Tibial artery (tissue), 4 donors: ENCODE data around the gene C12orf57.

Source experiments
- DNase-seq, 2 donors: peaks; one replicate each; pipeline ENCODE4 v3.0.0-alpha.2; 2019
- H3K27ac ChIP-seq, 2 donors: fragments of 200-600 bp; sonication (generic) in 1 of 2; 1 replicate in 1 of 2; 2 replicates in 1 of 2; pipeline ENCODE4 v1.5.1; 2018 to 2019; ENCODE audit warnings: mild to moderate bottlenecking in 1 of 2
- H3K27me3 ChIP-seq, 2 donors: fragments of 200-600 bp; sonication (generic) in 1 of 2; one replicate each; pipeline versions ENCODE4 v1.5.1 to v1.6.0; 2016 to 2019
- H3K36me3 ChIP-seq, 3 donors: fragments of 200-600 bp; sonication (generic) in 2 of 3; one replicate each; pipeline ENCODE4 v1.5.1; 2016 to 2019; ENCODE audit warnings: mild to moderate bottlenecking in 2 of 3
- H3K4me1 ChIP-seq, 4 donors: fragments of 200-600 bp; sonication (generic) in 2 of 4; 1 replicate in 3 of 4; 2 replicates in 1 of 4; pipeline ENCODE4 v1.5.1; 2016 to 2019
- H3K4me3 ChIP-seq, 2 donors: fragments of 200-600 bp; sonication (generic) in 1 of 2; 1 replicate in 1 of 2; 2 replicates in 1 of 2; pipeline ENCODE4 v1.5.1; 2018 to 2019; ENCODE audit warnings: mild to moderate bottlenecking in 2 of 2
- H3K9me3 ChIP-seq, 3 donors: fragments of 200-600 bp; sonication (generic) in 1 of 3; one replicate each; pipeline ENCODE4 v1.5.1; 2016 to 2019
- intact Hi-C: fragments of 100-400 bp; cut with DNase I; formaldehyde crosslinking; loops from one replicate; pipeline ENCODE4 v1.15.0; 2023; ENCODE audit warnings: low total_unique reads
- TF ChIP-seq, protein P1 (sequence below), 2 experiments: fragments of 200-600 bp in 1 of 2; fragments of 450-650 bp in 1 of 2; IDR thresholded peaks; one replicate each; pipeline ENCODE4 v1.5.1; 2017 to 2019; ENCODE audit warnings: antibody characterized with exemption in 2 of 2, mild to moderate bottlenecking in 1 of 2, moderate library complexity in 1 of 2

C12orf57 gene

GRCh38 chr12:6943389-6943721 lies 467 bp upstream of the C12orf57 start:
- peaks cover 10 to 48% (median 29%) of the 10 kb centered on the region in 3 donors for H3K36me3 ChIP-seq
- peaks cover 0 to 58% (median 43%) of the 10 kb centered on the region in 4 donors for H3K4me1 ChIP-seq
- intact Hi-C loops = loop anchor here (5.0 to 10.0 kb wide), 2 partner anchors 76 to 171 kb away; partner anchors contain the start of gene TPI1

GRCh38 chr12:6944381-6945186 lies 762 bp downstream of the C12orf57 start:
- TF ChIP-seq, protein P1, sequence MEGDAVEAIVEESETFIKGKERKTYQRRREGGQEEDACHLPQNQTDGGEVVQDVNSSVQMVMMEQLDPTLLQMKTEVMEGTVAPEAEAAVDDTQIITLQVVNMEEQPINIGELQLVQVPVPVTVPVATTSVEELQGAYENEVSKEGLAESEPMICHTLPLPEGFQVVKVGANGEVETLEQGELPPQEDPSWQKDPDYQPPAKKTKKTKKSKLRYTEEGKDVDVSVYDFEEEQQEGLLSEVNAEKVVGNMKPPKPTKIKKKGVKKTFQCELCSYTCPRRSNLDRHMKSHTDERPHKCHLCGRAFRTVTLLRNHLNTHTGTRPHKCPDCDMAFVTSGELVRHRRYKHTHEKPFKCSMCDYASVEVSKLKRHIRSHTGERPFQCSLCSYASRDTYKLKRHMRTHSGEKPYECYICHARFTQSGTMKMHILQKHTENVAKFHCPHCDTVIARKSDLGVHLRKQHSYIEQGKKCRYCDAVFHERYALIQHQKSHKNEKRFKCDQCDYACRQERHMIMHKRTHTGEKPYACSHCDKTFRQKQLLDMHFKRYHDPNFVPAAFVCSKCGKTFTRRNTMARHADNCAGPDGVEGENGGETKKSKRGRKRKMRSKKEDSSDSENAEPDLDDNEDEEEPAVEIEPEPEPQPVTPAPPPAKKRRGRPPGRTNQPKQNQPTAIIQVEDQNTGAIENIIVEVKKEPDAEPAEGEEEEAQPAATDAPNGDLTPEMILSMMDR (IDR thresholded peaks at IDR 0.05) = peak; percentile 77 to 96
- intact Hi-C loops = loop anchor here (5.0 to 10.0 kb wide), 2 partner anchors 77 to 170 kb away; partner anchors contain the start of gene TPI1

More at GRCh38 chr12:6943389-6943721, 467 bp upstream of the C12orf57 start:
- peak overlapping the region; percentile 74 for H3K4me3 ChIP-seq
- TF ChIP-seq, protein P1 (IDR thresholded peaks at IDR 0.05) = no peak
- no peaks in the 10 kb centered on the region for H3K27me3 ChIP-seq
- peak overlapping the region; percentile 94 to 98 for H3K27ac ChIP-seq
- DNase-seq = peak; percentile 92 to 93
- no peaks in the 10 kb centered on the region for H3K9me3 ChIP-seq

GRCh38 chr12:6945613-6946012 lies 1.8 kb downstream of the C12orf57 start:
- TF ChIP-seq, protein P1 (IDR thresholded peaks at IDR 0.05) = no peak
- Histone ChIP-seq H3K27me3 (no peaks in the 10 kb centered on the region), H3K9me3 (no peaks in the 10 kb centered on the region), H3K36me3 (peaks cover 10 to 35% (median 26%) of the 10 kb centered on the region in 3 donors), H3K4me1 (peaks cover 0 to 41% (median 31%) of the 10 kb centered on the region in 4 donors), H3K4me3 (no peak overlapping the region), H3K27ac (peak overlapping the region in 1 of 2 donors; percentile 9)
- intact Hi-C loops = loop anchor here (10.0 kb wide), 1 partner anchor 169 kb away; no protein-coding TSS in a partner anchor
- DNase-seq = no peak

More at GRCh38 chr12:6944381-6945186, 762 bp downstream of the C12orf57 start:
- H3K27ac ChIP-seq = peak overlapping the region; percentile 94 to 98
- H3K4me1 ChIP-seq = peaks cover 0 to 46% (median 33%) of the 10 kb centered on the region in 4 donors
- no peaks in the 10 kb centered on the region for H3K27me3 ChIP-seq
- DNase-seq = peak; percentile 95 to 96
- H3K36me3 ChIP-seq = peaks cover 10 to 45% (median 29%) of the 10 kb centered on the region in 3 donors
- peak overlapping the region; percentile 74 for H3K4me3 ChIP-seq
- no peaks in the 10 kb centered on the region for H3K9me3 ChIP-seq

DNA sequence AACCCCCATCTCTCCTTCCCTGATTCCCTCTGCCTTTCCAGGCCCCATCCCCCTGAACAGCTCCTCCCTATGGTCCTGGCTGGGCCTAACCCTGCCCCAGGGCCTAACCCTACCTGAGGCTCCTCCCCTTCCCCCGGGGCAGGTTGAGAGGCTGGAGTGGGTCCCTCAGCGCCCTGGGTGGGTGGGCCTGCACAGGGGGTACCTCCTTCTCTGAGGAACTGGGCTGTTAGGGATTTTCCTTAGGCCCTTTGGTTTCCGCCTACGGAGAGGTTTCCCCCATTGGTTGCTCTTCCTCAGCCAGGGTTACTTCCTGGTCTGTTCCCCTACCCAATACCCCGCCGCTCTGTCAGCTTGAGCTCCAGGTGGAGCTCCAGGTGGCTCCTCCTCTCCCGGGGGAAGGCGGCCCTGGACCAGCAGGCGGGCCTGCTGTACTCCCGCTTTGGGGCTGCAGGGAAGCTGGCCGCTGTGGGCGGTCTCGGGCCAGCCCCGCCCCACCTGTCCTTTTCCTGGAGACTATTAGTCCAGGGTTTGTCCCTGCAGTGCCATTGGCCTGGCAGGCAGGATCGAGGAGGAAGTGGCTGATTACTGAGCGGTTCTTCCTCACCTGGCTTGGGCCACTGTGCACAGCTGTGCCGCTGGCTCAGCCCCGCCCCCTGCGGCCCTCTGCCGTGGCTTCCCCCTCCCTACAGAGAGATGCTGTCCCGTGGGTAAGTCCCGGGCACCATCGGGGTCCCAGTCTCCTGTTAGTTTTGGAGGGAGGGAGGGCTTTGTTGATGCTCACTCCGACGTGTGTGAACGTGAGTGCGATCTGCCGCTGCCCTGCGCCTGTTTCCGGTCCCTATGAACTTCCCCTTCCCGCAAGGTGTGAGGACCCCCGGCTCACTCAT lies 2.5 kb downstream of the C12orf57 start:
- no peak for DNase-seq
- Histone ChIP-seq H3K27ac (peak overlapping the region in 1 of 2 donors; percentile 9), H3K4me3 (peak overlapping the region in 1 of 2 donors; percentile 2), H3K4me1 (peaks cover 0 to 37% (median 30%) of the 10 kb centered on the region in 4 donors), H3K9me3 (no peaks in the 10 kb centered on the region), H3K27me3 (no peaks in the 10 kb centered on the region), H3K36me3 (peaks cover 6 to 29% (median 20%) of the 10 kb centered on the region in 3 donors)
- intact Hi-C loops = loop anchor here (10.0 kb wide), 1 partner anchor 169 kb away; no protein-coding TSS in a partner anchor
- TF ChIP-seq, protein P1 (IDR thresholded peaks at IDR 0.05) = no peak

GRCh38 chr12:6946920-6947374 lies 3.1 kb downstream of the C12orf57 start:
- Histone ChIP-seq H3K27me3 (no peaks in the 10 kb centered on the region), H3K36me3 (peaks cover 0 to 22% (median 14%) of the 10 kb centered on the region in 3 donors), H3K4me1 (peaks cover 0 to 31% (median 29%) of the 10 kb centered on the region in 4 donors), H3K27ac (no peak overlapping the region), H3K9me3 (no peaks in the 10 kb centered on the region), H3K4me3 (no peak overlapping the region)
- TF ChIP-seq, protein P1 (IDR thresholded peaks at IDR 0.05) = no peak
- no peak for DNase-seq
- intact Hi-C loops = loop anchor here (10.0 kb wide), 1 partner anchor 168 kb away; no protein-coding TSS in a partner anchor
